GM12878 (cell line): ENCODE data around the gene FZR1. TPM values are rescaled to one million over a fixed set of nuclear protein-coding genes. Genes with fewer than 3 reads are reported as not detected.

Experiments
- ATAC-seq: fragments of 200-7000 bp; cut with Tn5 transposase; 3 replicates; pipeline ENCODE4 v1.9.1; 2020; ENCODE audit warnings: mild to moderate bottlenecking, moderate library complexity
- BruUV-seq: library from RNA; stranded (reverse); fragments of 400-500 nt; replicated peaks from 2 replicates; lab custom pipeline; 2021; lab: Mats Ljungman, UMichigan
- CTCF ChIA-PET: fragments of 300-600 bp; sonication (Branson Sonifier 250); formaldehyde crosslinking; extraction: SDS; loops from one replicate; lab custom pipeline; 2021; ENCODE audit warnings: inconsistent platforms; lab: Yijun Ruan, JAX
- POLR2A ChIA-PET: fragments of 350-600 bp; formaldehyde crosslinking; extraction: SDS; loops from one replicate; lab custom pipeline; 2021; ENCODE audit warnings: inconsistent platforms; lab: Charles Lee
- RAD21 ChIA-PET: fragments of 300-600 bp; sonication (Branson Sonifier 250); formaldehyde crosslinking; loops from one replicate; lab custom pipeline; 2023; ENCODE audit warnings: antibody characterized with exemption; ENCODE audit not compliant: unreplicated experiment; lab: Charles Lee
- SMC1A ChIA-PET: fragments of 300-600 bp; sonication (Branson Sonifier 250); formaldehyde crosslinking; loops from one replicate; lab custom pipeline; 2023; ENCODE audit not compliant: unreplicated experiment, uncharacterized antibody; lab: Charles Lee
- DNase-seq: peaks from one replicate; pipeline ENCODE4 v3.0.0-alpha.2; 2011; ENCODE audit warnings: low read depth, low spot score
- FAIRE-seq: peaks from 3 replicates; lab custom pipeline; 2011; peaks lifted over from hg19 to GRCh38; lab: Jason Lieb, UNC
- H2AFZ ChIP-seq: 2 replicates; pipeline ENCODE4 v1.6.0; 2011; ENCODE audit warnings: low read depth, low read length, control low read depth; ENCODE audit not compliant: control insufficient read depth
- H3K27ac ChIP-seq: 2 replicates; pipeline ENCODE4 v1.5.1; 2011; ENCODE audit warnings: control low read depth; ENCODE audit not compliant: control insufficient read depth, insufficient read depth
- H3K27me3 ChIP-seq, 2 experiments: replicated peaks in 1 of 2; 2 replicates each; pipeline versions ENCODE4 v1.6.0 to v1.6.1; 2011; ENCODE audit warnings: low read length in 1 of 2; ENCODE audit not compliant: control insufficient read depth in 2 of 2, insufficient read depth in 2 of 2
- H3K36me3 ChIP-seq, 2 experiments: 2 replicates each; pipeline ENCODE4 v1.5.1; 2011; ENCODE audit warnings: low read length in 1 of 2; ENCODE audit not compliant: control insufficient read depth in 2 of 2, insufficient read depth in 2 of 2
- H3K4me1 ChIP-seq: 2 replicates; pipeline ENCODE4 v1.6.1; 2011; ENCODE audit warnings: mild to moderate bottlenecking, low read length, moderate library complexity, mixed read lengths; ENCODE audit not compliant: control insufficient read depth, insufficient read depth
- H3K4me2 ChIP-seq: 2 replicates; pipeline ENCODE4 v1.6.0; 2011; ENCODE audit warnings: control low read depth; ENCODE audit not compliant: control insufficient read depth, insufficient read depth
- H3K4me3 ChIP-seq: fragments of 200-600 bp; sonication (generic); 2 replicates; pipeline ENCODE4 v1.5.1; 2016
- H3K79me2 ChIP-seq: 2 replicates; pipeline ENCODE4 v1.6.0; 2011; ENCODE audit warnings: low read length; ENCODE audit not compliant: control insufficient read depth, insufficient read depth
- H3K9ac ChIP-seq: 2 replicates; pipeline ENCODE4 v1.8.0; 2011; ENCODE audit warnings: low read length, control low read depth, mixed read lengths; ENCODE audit not compliant: control insufficient read depth, insufficient read depth
- H3K9me3 ChIP-seq: replicated peaks from 3 replicates; pipeline ENCODE4 v1.5.1; 2011; ENCODE audit warnings: mild to moderate bottlenecking, low read length; ENCODE audit not compliant: control insufficient read depth, insufficient read depth
- H4K20me1 ChIP-seq: 2 replicates; pipeline ENCODE4 v1.6.0; 2011; ENCODE audit not compliant: control insufficient read depth, insufficient read depth
- CEBPB ChIP-seq, 2 experiments: fragments of 150-350 bp in 1 of 2; IDR thresholded peaks; 2 replicates each; pipeline ENCODE4 v1.6.1; 2012 to 2014; ENCODE audit warnings: low read depth in 2 of 2, low read length in 2 of 2, borderline replicate concordance in 1 of 2, inconsistent platforms in 1 of 2
- CHD1 ChIP-seq: IDR thresholded peaks from 2 replicates; pipeline ENCODE4 v1.6.1; 2012; ENCODE audit warnings: low read depth, low read length, improper control_type of control experiment
- KDM1A ChIP-seq: fragments of 200-600 bp; sonication (generic); IDR thresholded peaks from 2 replicates; pipeline ENCODE4 v1.6.1; 2016; ENCODE audit warnings: borderline replicate concordance
- MEF2A ChIP-seq: IDR thresholded peaks from 2 replicates; pipeline ENCODE4 v1.6.1; 2011; ENCODE audit warnings: low read depth, mild to moderate bottlenecking, low read length, moderate library complexity; ENCODE audit not compliant: insufficient read depth
- NFYA ChIP-seq: IDR thresholded peaks from 2 replicates; pipeline ENCODE4 v1.6.1; 2011; ENCODE audit warnings: low read depth, mild to moderate bottlenecking, low read length, improper control_type of control experiment, borderline replicate concordance
- POLR2A ChIP-seq: IDR thresholded peaks from 2 replicates; pipeline ENCODE4 v1.6.1; 2011; ENCODE audit warnings: low read depth, mild to moderate bottlenecking, low read length
- SMC3 ChIP-seq: IDR thresholded peaks from 2 replicates; pipeline ENCODE4 v1.6.1; 2011; ENCODE audit warnings: low read length, improper control_type of control experiment, borderline replicate concordance
- TCF3 ChIP-seq: IDR thresholded peaks from 2 replicates; pipeline ENCODE4 v1.6.1; 2012; ENCODE audit warnings: low read depth, mild to moderate bottlenecking, low read length, borderline replicate concordance; ENCODE audit not compliant: insufficient read depth
- WGBS: methylation state at CpG from one replicate; pipeline ENCODE4 v1.1.6; 2016; ENCODE audit warnings: low lambda C conversion rate; ENCODE audit not compliant: insufficient replicate concordance, insufficient coverage; ENCODE audit errors: missing lambda C conversion rate; 5-methylcytosine and 5-hydroxymethylcytosine counted together
- in situ Hi-C: fragments of 300-500 bp; cut with MboI; formaldehyde crosslinking; loops from 9 replicates; pipeline ENCODE4 v1.14.3; 2018; ENCODE audit warnings: mixed read lengths
- intact Hi-C: fragments of 100-400 bp; cut with micrococcal nuclease; formaldehyde crosslinking; loops from one replicate; pipeline ENCODE4 v1.14.2; 2022; ENCODE audit not compliant: unreplicated experiment
- polyA plus RNA-seq, 11 experiments: library from polyadenylated mRNA; depleted of rRNA in 4 of 11; unstranded in 6 of 11; stranded (reverse) in 5 of 11; fragments of >200 nt; fragmentation: Nextera tagmentation in 4 of 11; fragmentation: Illumina TruSeq in 1 of 11; extraction: Ambion mirVana in 4 of 11; extraction: Trizol in 1 of 11; gene quantifications; 1 replicate in 1 of 11; 2 replicates in 10 of 11; pipeline versions ENCODE4 v1.2.1 to v1.2.3, GENCODE V29; 2011 to 2016; ENCODE audit warnings: inconsistent platforms in 2 of 11, missing spikeins in 2 of 11, low read depth in 1 of 11
- total RNA-seq, 4 experiments: library from RNA; depleted of rRNA in 3 of 4; stranded (reverse); fragments of >200 nt in 3 of 4; fragmentation: Illumina TruSeq in 1 of 4; extraction: Trizol in 1 of 4; gene quantifications; 2 replicates each; pipeline versions ENCODE4 v1.2.1 to v1.2.3, GENCODE V29; 2013 to 2021
- TF ChIP-seq, protein P1 (sequence below): fragments of 450-650 bp; IDR thresholded peaks from 2 replicates; pipeline ENCODE4 v1.6.1; 2017; ENCODE audit warnings: mild to moderate bottlenecking
- TF ChIP-seq, protein P2 (sequence below): fragments of 150-350 bp; IDR thresholded peaks from 2 replicates; pipeline ENCODE4 v1.6.1; 2014; ENCODE audit warnings: mild to moderate bottlenecking, low read depth, low read length
- TF ChIP-seq, protein P3 (sequence below): fragments of 450-650 bp; IDR thresholded peaks from 2 replicates; pipeline ENCODE4 v1.6.1; 2014; ENCODE audit warnings: mild to moderate bottlenecking
- TF ChIP-seq, protein P4 (sequence below): IDR thresholded peaks from 2 replicates; pipeline ENCODE4 v1.6.1; 2011; ENCODE audit warnings: mild to moderate bottlenecking, low read depth, low read length, moderate library complexity; ENCODE audit not compliant: insufficient replicate concordance

Gene FZR1
- total and polyA plus RNA-seq, 10 of the 15 experiments (the other 5 are each of a cell fraction or from before 2014, with no cell fraction given) = 0.11 to 44.2 (median 29.3) TPM

DNA sequence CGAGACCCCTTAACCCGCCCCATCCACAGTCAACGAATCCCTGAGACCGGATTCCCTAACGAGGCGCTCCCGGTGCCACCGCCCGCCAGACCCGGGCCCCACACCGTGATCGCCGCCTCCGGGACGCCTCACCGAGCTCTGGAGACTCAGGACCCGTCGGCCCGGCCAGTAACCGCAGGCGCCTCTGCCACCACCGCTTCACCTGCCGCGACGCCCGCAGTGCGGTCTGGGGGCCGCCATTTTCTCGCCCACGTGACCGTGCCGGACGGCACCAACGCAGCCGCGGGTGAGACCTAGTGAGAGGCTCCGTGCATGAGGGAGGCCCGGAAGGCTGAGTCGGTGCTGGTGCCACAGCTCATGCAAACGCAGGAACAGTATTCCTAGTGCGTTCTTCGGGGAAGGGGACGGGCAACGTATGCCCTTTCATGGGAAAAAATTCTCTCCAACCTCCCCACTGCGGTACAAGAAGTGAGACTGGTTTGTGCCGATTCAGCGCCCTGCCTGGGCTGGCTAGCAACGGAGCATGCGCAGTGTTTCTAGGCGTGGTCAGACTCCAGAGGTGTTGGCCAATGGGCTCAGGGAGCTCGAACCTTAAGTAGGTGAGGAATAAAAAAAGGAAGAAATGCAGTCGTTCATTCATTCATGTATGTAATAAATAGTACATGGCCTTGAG lies 5.5 kb upstream of the FZR1 start, which contains the start of gene DOHH (continued):
- TF ChIP-seq, protein P1, sequence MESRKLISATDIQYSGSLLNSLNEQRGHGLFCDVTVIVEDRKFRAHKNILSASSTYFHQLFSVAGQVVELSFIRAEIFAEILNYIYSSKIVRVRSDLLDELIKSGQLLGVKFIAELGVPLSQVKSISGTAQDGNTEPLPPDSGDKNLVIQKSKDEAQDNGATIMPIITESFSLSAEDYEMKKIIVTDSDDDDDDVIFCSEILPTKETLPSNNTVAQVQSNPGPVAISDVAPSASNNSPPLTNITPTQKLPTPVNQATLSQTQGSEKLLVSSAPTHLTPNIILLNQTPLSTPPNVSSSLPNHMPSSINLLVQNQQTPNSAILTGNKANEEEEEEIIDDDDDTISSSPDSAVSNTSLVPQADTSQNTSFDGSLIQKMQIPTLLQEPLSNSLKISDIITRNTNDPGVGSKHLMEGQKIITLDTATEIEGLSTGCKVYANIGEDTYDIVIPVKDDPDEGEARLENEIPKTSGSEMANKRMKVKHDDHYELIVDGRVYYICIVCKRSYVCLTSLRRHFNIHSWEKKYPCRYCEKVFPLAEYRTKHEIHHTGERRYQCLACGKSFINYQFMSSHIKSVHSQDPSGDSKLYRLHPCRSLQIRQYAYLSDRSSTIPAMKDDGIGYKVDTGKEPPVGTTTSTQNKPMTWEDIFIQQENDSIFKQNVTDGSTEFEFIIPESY = peak; percentile 63; the same call in 1 of the 2 replicates
- TF ChIP-seq, protein P2, sequence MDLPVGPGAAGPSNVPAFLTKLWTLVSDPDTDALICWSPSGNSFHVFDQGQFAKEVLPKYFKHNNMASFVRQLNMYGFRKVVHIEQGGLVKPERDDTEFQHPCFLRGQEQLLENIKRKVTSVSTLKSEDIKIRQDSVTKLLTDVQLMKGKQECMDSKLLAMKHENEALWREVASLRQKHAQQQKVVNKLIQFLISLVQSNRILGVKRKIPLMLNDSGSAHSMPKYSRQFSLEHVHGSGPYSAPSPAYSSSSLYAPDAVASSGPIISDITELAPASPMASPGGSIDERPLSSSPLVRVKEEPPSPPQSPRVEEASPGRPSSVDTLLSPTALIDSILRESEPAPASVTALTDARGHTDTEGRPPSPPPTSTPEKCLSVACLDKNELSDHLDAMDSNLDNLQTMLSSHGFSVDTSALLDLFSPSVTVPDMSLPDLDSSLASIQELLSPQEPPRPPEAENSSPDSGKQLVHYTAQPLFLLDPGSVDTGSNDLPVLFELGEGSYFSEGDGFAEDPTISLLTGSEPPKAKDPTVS = no peak; the same call in 1 of the 2 replicates
- no peak for TF ChIP-seq CEBPB (IDR thresholded peaks at IDR 0.05; ENCODE audit: borderline replicate concordance in 1 of 2, low read depth in 2 of 2, low read length in 2 of 2)

DNA sequence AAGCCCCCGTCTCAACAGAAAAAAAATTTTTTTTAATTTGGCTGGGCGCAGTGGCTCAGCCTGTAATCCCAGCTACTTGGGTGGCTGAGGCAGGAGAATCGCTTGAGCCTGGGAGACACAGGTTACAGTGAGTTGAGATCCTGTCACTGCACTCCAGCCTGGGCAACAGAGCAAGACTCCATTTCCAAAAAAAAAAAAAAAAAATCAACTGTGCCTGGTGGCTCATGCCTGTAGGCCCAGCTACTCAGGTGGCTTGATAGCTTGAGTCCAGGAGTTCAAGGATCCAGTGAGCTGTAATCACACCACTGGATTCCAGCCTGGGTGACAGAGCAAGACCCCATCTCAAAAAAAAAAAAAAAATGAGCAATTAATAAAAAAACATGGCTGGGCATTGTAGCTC lies 4.3 kb upstream of the FZR1 start:
- no peak overlapping the region for H3K9ac ChIP-seq
- ChIA-PET RAD21 (interaction anchor here (0.7 kb wide), 1 partner anchor 33 kb away, joined by 3 read pairs; no protein-coding TSS in a partner anchor), SMC1A (interaction anchor here (0.6 kb wide), 2 partner anchors 32 to 465 kb away, joined by 3 read pairs; no protein-coding TSS in a partner anchor), CTCF (interaction anchor here (0.9 to 1.3 kb wide), 3 partner anchors 15 to 196 kb away, joined by 3 to 4 read pairs (median 4); no protein-coding TSS in a partner anchor), POLR2A (interaction anchor here (0.6 to 1.6 kb wide), 3 partner anchors 40 to 754 kb away, joined by 3 to 6 read pairs (median 5); no protein-coding TSS in a partner anchor)
- peaks cover 2% of the 10 kb centered on the region; the same call in 1 of the 2 replicates for H3K4me1 ChIP-seq
- no peak overlapping the region for H3K27ac ChIP-seq
- FAIRE-seq (no peak), DNase-seq (no peak), ATAC-seq (no peak)
- no peaks in the 10 kb centered on the region for H3K27me3 ChIP-seq
- in situ Hi-C loops = no loop called here
- H2AFZ ChIP-seq = no peak overlapping the region
- no peak overlapping the region for H3K4me3 ChIP-seq
- WGBS = 63% methylated on average over 3 of the region's 3 CpGs
- H4K20me1 ChIP-seq = no peaks in the 10 kb centered on the region
- peaks cover 0 to under 1% of the 10 kb centered on the region in 2 experiments; a peak in 2 of 4 replicates for H3K36me3 ChIP-seq
- no peak overlapping the region for H3K4me2 ChIP-seq
- H3K9me3 ChIP-seq = no peaks in the 10 kb centered on the region; the same call in 2 of the 3 replicates
- peaks cover 24% of the 10 kb centered on the region for H3K79me2 ChIP-seq
- intact Hi-C loops = no loop called here
- BruUV-seq = no TSS peak
- TF ChIP-seq, protein P3, sequence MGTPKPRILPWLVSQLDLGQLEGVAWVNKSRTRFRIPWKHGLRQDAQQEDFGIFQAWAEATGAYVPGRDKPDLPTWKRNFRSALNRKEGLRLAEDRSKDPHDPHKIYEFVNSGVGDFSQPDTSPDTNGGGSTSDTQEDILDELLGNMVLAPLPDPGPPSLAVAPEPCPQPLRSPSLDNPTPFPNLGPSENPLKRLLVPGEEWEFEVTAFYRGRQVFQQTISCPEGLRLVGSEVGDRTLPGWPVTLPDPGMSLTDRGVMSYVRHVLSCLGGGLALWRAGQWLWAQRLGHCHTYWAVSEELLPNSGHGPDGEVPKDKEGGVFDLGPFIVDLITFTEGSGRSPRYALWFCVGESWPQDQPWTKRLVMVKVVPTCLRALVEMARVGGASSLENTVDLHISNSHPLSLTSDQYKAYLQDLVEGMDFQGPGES = no peak
- no peak for TF ChIP-seq CHD1
- TF ChIP-seq POLR2A = no peak
- no peak for TF ChIP-seq KDM1A
- no peak for TF ChIP-seq MEF2A
- TF ChIP-seq, protein P4, sequence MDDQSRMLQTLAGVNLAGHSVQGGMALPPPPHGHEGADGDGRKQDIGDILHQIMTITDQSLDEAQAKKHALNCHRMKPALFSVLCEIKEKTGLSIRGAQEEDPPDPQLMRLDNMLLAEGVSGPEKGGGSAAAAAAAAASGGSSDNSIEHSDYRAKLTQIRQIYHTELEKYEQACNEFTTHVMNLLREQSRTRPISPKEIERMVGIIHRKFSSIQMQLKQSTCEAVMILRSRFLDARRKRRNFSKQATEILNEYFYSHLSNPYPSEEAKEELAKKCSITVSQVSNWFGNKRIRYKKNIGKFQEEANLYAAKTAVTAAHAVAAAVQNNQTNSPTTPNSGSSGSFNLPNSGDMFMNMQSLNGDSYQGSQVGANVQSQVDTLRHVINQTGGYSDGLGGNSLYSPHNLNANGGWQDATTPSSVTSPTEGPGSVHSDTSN = no peak
- TF ChIP-seq NFYA = no peak
- TF ChIP-seq TCF3 = no peak
- TF ChIP-seq SMC3 = no peak
